Stimulated activated CD8-positive, alpha-beta memory T cell treated with anti-CD3 and anti-CD28 coated beads, Interleukin-12 subunit alpha, Interleukin-12 subunit beta, amount 100 ng/mL, for 24 hours (primary cell): Measurements from ENCODE around the gene LPAR5.

Experiments used
- DNase-seq: peaks from one replicate; pipeline ENCODE4 v3.0.0-alpha.2; 2020; ENCODE audit errors: extremely low read depth

Gene LPAR5

DNA sequence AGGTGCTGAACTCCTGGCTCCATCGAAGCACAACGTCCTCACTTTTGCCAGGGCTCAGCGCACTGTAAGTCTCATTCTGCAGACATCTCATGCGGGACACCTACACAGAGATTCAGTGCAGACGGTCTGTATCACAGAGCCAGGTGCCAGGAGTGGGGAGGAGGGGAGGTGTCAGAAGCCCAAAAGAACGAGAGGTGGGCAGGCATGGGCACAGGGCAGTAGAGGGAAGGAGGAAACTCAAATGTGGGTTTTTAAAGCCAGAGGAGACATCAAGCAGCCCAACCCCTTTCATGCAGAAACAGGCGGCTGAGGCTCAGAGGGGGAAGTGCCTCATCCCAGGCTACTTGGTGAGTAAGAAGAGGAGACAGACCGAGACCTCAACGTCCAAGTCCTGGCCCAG, 2.5 kb upstream of the LPAR5 start:
- DNase-seq: no peak

DNA sequence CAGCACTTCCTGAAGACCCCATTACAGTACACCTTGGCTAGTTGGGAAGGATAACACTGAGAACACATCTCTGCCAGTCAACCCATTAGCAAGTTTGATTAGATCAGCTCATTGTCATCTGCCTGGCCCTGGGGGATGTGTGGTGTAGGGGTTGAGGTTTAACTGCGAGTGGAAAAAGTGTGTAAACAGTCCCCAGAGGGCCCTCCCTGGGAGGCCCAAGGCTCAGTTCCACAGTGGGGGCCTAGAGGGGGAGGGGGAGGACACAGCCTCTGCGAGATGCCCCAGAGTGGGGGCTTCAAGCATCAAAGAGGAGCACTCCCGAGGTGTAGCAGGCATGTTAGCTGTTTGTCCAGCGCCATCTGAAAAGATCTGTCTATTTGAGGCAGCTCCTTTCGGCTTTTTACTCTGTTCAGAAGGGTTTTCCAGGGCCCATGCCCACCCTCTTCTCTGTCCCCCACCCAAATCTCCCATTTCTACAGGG, 344 bp downstream of the LPAR5 start:
- peak; percentile 47 for DNase-seq

DNA sequence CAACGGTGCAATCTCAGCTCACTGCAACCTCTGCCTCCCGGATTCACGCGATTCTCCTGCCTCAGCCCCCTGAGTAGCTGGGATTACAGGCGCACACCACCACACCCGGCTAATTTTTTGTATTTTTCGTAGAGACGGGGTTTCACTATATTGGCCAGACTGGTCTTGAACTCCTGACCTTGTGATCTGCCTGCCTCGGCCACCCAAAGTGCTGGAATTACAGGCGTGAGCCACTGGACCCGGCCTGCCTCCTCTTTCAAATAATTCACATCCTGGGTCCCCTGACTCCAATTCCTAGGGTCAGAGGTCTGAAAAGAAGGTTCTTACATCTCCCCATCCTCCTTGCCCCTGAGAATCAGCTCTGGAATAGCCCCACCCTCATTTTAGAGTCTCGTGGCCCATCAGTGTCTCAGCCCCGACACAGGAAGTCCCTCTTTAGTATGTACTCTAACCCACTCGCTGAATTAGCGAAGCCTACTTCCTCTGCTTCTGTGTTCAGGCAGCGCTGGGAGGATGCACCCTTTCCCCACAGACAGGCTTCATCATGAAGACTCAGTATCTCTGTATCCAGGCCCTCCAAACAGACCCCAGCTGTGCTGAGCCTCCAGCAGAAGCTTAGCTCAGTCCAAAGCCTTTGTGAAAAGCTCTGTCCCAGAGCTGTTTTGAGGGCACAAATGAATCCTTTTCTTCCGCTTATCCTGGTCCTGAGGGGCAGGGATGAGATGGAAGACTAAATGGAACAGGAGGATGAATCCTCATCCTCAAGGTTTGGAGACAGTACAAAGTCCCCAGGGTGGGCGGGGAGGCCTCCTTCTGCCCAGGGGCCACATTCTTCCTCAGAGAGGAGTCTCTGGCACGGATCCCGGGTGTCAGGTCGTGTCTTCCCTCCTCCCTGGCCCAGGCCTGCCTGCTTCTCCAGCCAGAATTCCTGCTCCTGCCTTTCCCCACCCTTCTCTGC, 3.5 kb downstream of the LPAR5 start:
- DNase-seq: no peak

DNA sequence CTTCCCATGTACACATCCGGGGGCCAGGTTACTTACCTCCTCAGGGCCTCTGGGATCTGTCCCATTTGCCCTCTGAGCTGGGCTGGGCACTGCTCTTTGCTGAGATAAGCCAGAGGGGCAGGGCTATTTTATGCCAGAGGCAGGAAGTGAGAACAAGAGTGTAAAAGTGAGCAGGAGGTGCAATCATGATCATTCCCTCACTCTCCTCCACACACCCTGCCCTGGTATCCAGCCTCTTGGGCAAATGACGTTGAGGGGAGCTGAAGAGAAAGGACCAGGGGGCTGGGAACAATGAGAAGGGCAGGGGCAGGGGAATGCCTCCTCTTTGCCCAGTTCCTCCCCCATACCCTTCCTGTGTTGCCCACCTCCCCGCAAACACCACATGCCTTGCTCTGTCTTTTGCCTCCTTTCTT, 4.2 kb downstream of the LPAR5 start:
- DNase-seq: no peak

DNA sequence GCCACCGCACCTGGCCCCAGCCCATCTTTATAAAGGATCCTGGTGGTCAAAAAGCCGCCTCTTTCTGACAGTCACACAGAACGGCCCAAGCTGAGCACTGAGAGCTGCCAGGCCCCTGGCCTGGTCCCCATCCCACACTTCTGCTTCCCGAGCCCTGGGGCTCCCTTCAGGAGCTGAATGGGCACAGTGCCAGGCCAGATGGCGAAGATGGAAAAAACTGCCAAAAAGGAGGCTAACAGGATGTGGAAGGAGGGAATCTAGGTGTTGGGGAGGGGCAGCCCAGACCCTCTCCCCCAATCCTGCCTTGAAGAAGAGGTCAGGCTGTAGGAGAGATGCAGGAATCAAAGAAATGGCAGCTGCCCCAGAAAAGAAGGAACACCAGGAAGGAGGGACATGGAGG, 5.0 kb downstream of the LPAR5 start:
- DNase-seq: no peak

DNA sequence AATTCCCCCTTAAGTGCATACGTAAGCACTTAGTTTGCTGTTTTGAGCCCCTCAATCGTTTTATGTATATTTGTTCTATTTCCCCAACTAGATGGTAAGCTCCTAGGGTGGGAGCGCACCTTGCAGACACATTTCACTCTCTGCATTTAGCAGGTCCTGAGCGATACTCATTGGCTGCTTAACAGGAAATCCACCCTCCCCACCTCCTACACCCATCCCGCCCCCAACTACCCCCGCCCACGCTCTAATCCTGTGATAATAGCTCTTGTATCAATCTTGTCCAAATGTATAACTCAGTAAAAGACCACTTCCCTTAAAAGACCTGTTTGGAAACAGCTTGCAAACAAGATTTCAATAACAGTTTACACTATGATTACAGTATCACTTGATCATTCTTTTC, 8.1 kb downstream of the LPAR5 start:
- no peak for DNase-seq

DNA sequence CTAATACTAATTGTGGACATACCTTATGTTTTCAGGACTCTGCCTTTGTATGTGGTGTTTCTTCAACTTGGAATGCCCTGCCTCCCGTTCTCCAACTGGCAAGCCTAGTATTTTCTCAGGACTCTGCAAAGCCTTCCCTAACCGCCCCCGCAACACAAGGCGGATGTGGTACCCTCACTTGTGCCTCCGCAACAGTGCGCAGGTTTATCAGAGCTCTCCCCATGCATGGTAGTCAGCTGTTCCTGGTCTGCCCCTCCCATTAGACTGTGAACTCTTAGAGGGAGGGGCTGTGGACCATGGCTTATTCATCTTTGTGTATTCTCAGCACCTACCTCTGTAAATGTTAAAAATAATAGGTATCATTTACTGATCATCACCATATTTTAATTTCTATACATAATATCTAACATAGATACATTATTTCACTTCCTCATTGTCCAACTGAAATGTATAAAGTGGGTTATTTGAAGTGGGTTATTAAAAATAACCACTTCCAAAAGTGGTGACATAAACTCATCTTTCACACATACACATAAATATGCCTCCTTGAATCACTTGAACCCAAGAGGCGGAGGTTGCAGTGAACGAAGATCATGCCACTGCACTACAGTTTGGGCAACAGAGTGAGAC, 9.0 kb downstream of the LPAR5 start:
- no peak for DNase-seq

DNA sequence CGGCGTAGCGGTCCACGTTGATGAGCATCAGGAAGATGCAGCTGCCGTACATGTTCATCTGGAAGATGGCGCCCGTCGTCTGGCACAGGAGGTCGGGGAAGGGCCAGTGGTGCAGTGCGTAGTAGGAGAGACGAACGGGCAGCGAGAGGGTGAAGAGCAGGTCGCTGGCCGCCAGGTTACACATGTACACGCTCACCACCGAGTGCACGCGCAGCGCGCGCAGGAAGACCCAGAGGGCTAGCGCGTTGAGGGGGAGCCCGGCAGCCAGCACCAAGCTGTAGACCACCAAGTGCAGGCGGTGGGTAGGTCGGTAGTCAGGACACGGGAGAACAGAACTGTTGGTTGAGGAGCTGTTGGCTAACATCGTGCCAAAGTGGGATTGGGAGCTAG, 14.9 kb downstream of the LPAR5 start:
- no peak for DNase-seq

DNA sequence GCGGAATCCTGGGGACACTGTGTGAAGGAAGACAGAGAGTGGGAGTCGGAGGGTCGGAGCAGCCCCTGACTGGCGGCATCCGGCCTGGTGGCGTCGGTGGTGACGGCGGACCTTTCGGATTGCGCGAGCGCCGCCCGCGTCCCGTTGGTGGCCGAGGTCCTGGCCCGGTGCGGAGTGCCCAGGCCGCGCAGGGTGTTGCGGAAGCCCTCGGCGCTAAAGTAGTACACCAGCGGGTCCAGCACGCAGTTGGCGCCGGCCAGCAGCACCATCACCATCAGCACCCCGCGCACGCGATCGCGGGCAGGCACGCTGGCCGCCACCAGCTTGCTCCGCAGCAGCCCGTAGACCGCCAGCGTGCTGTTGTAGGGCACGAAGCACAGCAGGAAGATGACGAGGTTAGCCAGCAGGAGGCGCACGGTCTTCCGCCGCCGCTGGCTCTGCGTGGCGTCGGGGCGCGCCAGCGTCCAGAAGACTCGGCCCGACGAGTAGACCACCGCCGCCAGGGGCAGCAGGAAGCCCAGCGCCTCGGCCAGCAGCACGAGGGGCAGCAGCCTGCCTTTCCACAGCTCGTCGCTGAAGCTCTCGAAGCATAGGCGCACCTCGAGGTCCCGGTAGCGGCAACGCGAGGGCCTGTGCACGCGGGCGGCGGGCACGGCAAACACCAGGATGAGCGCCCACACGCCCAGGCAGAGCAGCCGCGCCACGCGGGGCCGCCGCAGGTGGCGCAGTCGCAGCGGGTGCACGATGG, 15.4 kb downstream of the LPAR5 start:
- DNase-seq: no peak

DNA sequence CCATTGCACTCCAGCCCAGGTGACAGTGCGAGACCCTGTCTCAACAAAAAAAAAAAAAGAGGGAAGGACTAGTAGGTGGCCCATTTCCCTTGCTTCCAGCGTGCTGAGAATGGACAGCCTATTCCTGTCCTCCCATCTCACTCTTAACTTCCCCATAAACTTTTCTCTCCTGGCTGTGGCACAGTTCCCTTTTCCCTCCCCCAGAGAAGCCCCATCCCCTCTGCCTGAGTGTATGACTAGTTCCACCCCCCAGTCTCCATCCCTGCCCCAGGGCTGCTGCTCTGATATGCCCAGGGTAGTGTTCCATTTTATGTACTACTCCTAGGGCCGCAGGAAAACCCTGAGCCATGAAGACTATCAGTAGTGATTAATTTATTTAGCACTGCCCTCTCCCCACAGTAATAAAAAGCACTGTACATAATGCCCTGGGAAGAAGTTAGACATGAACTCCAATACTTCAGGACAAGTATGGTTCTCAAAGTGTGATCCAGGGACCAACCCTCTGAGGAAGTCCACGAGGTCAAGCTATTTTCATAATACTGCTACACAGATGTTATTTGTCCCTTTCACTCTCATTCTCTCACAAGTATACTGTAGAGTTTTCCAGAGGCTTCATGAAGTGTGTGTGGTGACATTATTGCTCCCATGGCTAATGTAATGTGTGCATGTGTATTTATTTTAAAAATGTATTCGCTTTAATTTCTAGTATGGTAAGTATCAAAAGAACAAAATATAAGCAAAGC, 17.1 kb downstream of the LPAR5 start:
- DNase-seq: no peak

DNA sequence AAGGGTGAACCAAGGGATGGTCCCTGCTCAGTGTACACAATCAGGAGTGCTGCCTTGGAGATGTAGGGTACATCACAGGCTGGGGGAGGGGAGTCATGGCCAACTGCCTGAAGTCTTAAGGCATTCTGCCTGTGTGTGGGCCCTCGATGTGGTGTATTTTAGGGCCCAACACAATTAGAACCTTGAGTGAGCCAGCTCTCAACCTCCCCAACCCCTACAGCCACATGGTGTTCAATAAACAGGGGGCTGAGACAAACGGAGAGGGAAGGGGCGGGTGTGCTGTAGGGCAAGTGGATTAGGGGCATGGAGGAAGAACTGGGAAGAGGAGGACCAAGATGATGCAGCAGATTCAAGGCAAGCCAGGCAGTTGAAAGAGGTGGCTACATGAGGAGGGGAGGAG, 20.0 kb downstream of the LPAR5 start:
- no peak for DNase-seq

DNA sequence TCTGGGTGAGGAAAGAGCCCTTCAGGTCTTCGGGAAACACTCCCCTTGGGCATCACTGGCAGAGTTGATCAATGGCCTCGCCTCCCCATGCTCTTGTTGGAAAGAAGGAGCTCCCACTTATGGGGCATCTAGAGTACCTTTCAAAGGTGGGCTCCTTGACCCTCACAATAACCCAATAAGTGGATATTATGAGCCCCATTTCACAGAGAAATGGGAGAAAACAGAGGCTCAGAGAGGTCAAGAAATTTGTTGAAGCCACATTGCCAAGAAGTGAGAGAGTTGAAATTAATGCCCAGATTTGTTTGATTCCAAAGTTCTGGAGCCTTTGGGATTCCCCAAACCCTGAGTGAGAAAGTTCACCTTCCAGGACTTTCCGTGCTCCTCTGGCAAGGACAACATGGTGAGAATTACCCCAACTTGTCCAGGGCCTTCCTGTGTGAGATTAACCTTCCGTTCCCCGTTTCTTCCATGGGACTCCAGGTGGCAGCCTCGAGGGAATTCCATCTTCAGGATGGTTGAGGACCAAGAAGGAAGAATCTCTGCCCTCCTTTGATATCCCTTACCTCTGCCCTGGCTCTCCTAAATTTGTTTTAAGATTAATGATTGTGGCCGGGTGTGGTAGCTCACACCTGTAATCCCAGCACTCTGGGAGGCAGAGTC, 21.1 kb downstream of the LPAR5 start:
- no peak for DNase-seq

DNA sequence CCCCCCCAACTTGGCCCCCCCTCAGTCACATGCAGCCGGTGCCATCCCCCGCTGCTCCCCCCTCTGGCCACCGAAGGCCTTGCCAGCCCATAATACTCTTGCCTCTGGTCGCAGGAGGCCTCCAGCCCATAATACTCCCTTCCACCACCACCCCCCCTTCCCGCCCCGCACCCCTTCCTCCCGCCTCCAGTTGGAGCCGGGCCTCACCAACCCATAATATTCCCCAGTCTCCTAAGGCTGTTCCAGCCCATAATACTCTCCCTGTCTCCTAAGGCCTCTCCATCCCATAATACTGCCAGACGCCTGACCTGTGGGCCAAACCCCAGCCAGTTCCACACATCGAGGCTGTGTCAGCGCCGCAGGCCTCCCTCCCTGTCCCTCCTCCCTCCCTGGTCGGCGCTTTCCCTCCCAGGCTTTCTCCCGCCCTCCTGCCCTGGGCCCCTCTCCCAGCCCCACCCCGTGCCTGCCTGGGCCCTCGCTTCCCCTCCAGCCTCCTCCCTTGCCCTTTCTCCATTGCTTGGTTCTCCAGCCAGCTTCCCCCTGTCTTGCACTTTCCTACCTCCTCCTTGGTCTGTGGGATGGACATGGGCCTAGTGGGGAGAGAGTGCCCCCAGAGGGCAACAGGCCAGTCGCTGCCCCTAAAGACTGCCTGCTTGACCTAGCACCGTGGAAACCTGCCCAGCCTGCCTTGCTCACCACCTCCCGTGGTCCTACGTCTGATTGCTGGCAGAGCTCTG, 21.8 kb downstream of the LPAR5 start:
- DNase-seq: no peak

DNA sequence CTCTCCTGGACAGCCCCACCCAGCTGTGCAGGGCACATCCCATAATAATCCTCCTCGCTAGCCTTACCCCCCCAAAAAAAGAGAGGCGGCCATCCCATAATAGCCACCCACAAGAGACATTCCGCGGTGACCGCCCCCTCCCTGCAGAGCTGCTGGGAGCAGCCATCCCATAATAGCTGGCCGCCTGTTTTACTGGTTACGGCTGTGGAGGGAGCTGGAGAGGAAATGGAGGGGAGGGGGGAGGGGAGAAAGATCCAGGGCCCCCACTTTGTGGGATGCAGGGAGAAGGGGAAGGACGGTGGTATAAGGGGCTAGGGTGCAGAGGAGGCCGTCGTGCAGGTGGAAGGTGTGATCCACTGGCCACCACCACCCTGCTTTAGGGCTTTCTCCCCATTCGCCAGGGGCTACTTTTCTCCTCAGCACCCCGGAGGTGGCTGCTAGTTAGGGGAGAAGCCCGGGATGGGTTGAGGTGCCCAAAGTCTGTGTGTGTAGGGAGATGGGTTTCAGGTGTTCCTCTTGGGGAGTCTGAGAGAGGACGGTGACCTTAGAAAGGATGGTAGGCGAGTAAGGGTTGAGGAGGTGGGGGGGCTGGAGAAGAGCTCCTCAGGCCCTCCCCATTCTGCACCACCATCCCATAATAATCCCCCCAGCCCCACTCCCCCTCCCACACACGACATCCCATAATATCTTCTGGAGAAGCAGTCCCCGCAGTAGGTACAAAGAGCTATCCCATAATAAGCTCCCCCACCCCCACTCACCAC, 22.6 kb downstream of the LPAR5 start:
- no peak for DNase-seq

DNA sequence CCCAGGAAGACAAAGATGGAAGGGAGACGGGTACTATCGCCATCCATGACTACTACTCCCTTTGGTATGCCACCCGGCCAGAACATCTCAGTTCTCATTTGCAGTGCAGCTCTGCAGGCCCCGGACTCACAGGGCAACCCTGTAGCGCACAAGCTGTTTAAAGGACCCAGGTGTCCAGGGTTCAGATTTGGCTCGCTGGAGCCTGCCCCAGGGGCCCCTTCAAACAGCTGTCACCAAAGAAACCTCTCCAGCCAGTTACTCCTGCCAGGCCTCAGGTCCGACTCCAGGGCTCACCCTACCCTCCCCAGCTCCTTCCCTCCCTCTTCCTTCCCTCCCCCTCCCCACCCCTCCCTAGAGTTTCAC, 23.1 kb downstream of the LPAR5 start:
- no peak for DNase-seq

DNA sequence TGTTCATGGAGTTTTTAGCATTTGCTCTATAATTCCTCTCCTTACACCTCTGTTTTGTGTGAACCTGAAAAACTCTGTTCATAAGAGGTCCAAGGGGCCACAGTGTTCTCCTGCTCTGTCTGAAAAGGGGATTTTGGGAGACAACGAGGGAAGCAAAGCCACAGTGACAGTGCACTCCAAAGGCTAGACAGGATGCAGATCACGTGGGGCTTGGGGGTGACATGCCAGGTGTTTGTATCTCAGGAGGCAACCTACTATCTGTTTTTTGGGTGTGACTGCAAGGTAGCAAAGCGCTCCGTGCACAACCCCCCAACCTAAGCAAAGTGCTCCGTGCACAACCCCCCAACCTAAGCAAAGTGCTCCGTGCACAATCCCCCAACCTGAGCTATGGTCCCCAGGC, 23.5 kb downstream of the LPAR5 start:
- DNase-seq: no peak

DNA sequence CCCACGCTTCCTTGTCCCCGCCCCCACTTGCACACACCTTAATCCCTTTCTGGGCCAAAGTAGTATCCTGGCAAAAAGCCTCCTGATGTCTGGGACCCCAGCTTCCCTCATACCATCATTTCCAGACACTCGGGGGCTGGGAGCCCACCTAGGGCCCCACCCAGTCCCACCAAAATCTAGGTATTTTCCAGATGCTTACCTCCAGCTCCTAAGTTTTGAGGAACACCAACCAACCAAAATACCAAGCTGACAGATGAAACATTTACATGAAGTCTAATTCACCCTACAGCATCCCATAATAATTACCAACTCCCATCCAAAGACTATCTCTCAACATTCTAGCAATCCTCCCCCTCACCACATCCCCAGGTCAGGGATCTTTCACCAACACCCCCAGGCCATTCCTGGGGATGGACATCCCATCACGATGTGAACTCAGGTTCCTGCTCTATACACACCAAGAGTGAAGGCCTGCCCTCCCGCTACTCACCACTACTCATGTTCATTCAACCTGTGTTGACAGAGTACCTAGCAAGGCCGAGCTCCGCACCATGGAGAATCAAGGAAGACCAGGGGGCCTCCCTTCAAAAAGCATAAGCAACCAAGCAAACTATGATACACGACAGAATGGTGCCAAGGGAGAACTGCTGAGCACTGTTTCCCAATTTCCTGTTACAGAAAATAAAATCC, 27.0 kb downstream of the LPAR5 start:
- no peak for DNase-seq

DNA sequence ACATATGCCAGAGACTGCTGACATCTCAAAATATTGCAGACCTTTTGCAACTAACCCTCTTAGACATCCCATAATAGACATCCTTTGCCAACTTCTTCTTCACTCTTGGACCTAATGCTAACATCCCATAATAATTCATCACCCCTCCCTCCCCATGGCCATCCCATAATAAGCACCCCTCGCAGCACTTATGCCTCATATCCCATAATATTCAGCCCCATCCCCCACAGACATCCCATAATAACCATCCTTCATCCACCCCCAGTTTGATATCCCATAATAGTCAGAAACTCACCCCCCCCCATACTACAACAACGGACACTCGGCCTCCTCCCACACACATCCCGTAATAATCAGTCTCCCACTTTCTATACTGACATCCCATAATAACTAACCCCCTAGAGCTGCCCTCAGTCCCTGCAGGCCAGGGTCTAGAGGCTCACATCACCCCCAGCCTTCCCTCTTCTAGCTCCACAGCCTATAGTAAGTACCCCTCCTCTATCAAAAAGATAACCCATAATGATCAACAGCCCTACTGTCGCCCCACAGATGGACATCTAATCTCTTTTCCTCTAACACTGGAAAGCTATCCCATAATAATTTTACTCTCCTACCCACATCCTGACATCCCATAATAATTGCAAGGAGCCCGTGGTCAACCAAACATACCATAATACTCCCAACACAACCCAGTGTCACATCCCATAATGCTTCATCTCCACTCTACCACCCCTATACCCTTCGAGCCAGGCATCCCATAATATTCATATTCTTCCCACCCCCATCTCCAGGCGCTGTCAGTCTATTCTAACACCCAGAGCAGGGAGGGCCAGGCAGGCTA, 27.8 kb downstream of the LPAR5 start:
- no peak for DNase-seq
